Measurements from ENCODE around the gene CAMK1.

Gene CAMK1

DNA sequence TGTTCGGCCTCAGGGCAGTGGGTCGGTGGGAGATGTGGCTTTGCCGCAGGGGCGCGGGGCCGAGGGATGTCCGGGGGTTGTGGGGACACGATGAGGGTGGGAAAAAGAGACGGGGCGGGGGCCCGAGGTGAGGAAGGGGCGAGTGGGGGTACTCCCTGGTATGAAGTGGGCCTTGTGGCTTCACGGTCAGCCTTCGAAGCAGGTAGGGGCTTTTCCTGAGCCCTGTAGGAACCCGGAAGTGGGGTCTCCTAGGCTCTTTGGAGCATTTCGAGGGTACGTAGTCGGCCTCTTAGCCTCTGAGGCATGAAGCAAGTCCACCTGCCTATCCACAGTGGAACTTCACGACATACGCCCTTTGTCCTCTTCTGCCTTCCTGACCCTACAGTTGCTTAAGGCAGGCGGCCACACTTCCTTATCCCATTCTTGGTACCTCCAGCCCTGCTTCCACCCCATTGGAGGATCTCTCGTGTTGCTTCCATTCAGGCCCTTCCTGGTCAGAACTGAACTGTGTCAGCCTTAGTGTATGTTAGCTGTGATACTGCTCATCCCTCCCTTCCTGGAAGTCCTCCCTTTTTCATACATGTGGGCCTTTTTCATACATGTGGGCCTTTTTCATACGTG lies 23.5 kb upstream of the CAMK1 start:
- DNase-seq (ENCODE audit: extremely low read depth in 1 of 2, low read depth in 1 of 2) = no peak

DNA sequence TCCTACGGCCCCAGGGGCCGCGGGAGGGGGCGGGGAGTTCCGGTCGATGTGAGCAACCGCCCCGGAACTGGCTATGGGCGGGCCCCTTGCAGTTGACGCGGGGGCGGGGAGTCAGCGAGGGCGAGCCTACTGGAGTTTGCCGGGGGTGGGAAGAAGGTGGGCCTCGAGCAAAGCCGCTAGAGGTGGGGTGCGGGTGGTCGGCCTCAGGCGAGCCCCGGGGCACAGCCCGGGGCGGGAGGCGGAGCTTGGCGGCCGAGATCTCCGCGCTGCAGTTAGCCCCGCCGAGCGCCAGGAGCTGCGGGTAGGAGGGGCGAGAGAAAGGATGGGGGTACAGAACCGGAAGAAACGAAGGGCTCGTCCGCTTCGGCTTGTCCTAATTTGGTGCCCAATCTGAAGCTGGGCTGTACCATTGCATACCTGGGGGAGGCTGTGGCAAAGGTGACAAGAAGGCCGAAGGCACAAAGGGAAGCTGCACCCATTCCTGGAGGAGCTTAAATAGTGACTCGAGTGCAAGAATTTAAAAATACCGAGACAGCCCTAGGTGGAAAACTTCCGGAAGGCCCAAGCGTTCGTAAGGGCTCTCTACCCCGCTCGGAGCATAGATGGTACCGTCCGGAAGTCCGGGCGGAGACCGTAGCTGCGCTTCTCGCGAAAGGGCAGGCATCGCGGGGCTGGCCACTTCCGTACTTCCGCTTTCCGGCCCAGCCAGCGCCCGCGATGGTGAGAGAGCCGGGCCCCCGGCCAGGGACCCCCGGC lies 22.8 kb upstream of the CAMK1 start, which contains the start of the genes ARPC4 and TADA3:
Gene ARPC4, plus strand, starts transcription at position 678 of the 756 bp plus-strand sequence. Its CDS starts 40 bp downstream, at position 718.
Gene TADA3, minus strand, starts transcription at position 69 of the 756 bp plus-strand sequence. CDS start 1,007 bp downstream, outside the sequence.
- peak; percentile 82 to 88 for DNase-seq (ENCODE audit: extremely low read depth in 1 of 2, low read depth in 1 of 2)

- no peak for DNase-seq (ENCODE audit: extremely low read depth in 1 of 2, low read depth in 1 of 2)
Measured at GRCh38 chr3:9791790-9792404, 22.1 kb upstream of the CAMK1 start.

- DNase-seq (ENCODE audit: extremely low read depth in 1 of 2, low read depth in 1 of 2) = no peak
Measured at GRCh38 chr3:9791127-9791526, 21.4 kb upstream of the CAMK1 start.

DNA sequence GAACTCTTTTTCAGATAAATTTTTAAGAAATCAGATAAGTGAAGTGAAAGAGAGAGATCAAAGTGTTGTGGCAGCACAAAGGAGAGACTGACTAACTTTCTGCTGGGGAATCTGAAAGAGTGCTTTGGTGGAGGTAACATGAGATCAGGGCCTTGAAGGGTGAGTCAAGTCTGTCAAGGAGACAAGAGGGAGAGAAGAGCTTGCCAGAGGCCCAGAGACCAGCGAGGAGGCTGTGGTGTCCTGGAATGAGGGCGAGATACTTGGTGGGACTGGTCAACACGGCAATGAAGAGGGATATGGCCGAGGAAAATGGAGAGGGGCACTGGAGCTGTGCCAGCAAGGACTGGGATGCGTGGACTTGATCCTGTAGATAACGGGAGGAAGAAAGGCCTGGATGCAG lies 18.0 kb upstream of the CAMK1 start:
- DNase-seq (ENCODE audit: extremely low read depth in 1 of 2, low read depth in 1 of 2) = no peak

DNA sequence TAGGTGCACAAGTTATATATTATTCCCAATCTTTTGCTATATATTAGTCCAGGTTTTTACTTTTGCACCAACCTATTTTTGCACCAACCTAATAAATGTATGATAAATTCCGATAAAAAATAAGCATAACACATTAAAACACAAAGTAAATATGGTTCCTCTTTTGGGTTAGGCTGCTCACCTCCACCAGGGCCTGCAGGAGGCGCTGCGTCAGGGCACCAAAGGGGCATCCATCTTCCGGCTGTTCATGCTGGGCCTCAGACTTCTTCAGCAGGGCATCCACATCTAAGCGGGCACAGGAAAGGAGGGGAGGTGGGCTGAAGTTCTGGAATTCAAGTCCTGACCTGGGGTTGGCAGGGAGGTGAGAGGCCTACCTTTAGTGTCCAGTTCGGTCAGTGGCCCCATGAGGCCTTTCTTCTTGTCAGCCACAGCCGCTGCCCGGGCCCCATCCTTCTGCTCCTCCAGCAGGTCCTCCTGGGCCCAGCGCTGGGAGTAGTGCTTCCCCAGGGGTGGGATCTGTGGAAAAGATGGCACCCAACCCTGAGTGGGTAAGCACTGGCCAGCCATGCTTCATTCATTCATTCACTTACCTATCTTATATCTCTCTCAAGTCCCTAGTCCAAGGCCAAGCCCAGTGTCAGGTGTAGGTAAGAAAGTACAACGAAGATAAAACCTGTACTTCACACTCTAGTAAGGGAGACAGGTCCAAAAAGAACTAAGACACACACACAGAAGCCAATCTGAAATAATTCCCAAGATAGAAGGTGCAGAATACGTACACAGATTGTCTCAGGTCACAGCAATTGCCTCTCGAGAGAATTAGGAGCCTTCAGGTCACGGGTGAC lies 17.3 kb upstream of the CAMK1 start:
- no peak for DNase-seq (ENCODE audit: extremely low read depth in 1 of 2, low read depth in 1 of 2)

- no peak for DNase-seq (ENCODE audit: extremely low read depth in 1 of 2, low read depth in 1 of 2)
Measured at GRCh38 chr3:9786209-9786739, 16.5 kb upstream of the CAMK1 start.

GRCh38 chr3:9785602-9786001 lies 15.9 kb upstream of the CAMK1 start:
- no peak for DNase-seq (ENCODE audit: extremely low read depth in 1 of 2, low read depth in 1 of 2)

DNA sequence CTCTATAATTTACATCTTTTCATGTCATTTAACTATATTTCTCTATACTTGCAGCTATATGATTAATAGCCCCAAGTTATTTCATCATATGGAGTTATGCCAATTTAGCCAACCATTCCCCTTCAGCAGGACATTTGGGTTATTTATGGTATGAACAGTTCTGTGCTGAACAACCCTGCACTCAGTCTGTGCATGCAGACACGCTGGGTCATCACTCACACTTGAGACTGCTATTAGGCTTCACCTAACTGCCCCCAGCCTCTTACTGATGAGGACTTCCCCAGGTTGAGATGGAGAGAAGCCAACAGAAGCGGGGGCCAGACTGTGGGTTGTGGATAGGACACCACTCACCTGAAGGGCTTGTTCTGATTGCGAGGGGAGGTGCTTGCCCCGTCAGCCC lies 15.2 kb upstream of the CAMK1 start:
- DNase-seq (ENCODE audit: extremely low read depth in 1 of 2, low read depth in 1 of 2) = no peak

GRCh38 chr3:9783954-9784353 lies 14.2 kb upstream of the CAMK1 start:
- DNase-seq (ENCODE audit: extremely low read depth in 1 of 2, low read depth in 1 of 2) = no peak

DNA sequence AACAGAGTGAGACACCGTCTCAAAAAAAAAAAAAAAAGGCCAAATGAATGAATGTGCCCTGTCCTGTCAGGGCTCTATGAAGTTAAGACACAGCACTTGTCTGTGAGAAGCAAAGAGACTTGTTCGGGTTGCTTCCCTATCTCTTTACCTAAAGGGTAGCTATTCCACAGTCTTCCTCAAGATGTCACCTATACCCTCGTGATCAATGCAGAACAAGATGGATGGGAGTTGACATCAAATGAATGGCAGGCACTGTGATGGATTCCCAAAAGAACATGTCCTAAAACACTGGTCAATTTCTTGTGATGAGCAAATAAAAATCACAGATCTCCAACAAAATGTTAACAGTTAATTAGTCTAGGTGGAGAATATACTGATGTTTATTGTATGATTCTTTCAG lies 13.0 kb upstream of the CAMK1 start:
- no peak for DNase-seq (ENCODE audit: extremely low read depth in 1 of 2, low read depth in 1 of 2)

GRCh38 chr3:9781978-9782603 lies 12.3 kb upstream of the CAMK1 start:
- no peak for DNase-seq (ENCODE audit: extremely low read depth in 1 of 2, low read depth in 1 of 2)

- DNase-seq (ENCODE audit: extremely low read depth in 1 of 2, low read depth in 1 of 2) = no peak
Measured at GRCh38 chr3:9781551-9781950, 11.8 kb upstream of the CAMK1 start.

DNA sequence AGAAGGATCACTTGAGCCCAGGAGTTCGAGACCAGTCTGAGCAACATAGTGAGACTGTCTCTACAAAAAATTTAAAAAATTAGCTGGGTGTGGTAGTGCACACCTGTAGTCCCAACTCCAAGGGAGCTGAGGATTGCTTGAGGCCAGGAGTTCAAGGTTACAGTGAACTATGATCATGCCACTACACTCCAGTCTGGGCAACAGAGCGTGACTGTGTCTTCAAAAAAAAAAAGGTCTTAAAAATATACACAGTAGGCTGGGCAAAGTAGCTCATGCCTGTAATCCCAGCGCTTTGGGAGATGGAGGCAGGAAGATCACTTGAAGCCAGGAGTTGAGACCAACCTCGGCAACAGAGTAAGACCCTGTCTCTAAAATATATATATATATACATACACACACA lies 11.2 kb upstream of the CAMK1 start:
- no peak for DNase-seq (ENCODE audit: extremely low read depth in 1 of 2, low read depth in 1 of 2)

GRCh38 chr3:9780458-9780812 lies 10.7 kb upstream of the CAMK1 start:
- DNase-seq (ENCODE audit: extremely low read depth in 1 of 2, low read depth in 1 of 2) = no peak

DNA sequence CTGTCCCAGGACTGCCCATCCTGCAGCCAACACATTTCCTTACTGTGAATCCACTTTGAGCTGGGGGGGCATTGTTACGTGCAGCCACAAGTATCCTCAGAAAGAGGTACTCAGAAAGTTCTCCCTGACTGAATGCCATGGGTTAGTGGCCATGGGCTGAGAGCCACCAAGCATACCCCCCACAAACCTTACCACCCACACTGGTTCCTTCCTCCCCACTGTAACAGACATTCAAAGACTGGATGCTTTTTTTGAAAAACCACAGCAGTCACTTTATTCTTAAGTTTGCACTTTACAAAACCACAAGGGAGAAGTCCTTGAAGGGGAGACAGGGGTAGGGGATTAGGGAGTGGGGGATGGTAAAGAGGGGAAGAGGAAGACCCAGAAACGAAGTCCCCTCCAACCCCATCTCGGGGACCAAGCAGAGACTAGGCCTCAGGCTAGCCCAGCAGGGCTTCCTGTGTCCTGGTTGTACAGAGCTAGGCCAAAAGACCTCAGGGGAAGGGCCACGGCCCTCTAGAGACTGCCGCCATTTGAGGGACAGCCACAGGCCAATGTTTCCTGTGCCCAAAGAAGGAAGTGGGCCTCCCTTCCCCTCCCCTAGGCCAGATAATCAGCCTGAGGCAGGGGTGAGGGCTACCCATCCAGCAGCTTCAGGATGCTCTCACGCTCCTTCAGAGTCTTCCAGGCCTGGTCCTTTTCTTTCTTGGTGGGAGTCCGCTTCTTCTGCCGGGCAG lies 10.1 kb upstream of the CAMK1 start:
- DNase-seq (ENCODE audit: extremely low read depth in 1 of 2, low read depth in 1 of 2) = no peak

DNA sequence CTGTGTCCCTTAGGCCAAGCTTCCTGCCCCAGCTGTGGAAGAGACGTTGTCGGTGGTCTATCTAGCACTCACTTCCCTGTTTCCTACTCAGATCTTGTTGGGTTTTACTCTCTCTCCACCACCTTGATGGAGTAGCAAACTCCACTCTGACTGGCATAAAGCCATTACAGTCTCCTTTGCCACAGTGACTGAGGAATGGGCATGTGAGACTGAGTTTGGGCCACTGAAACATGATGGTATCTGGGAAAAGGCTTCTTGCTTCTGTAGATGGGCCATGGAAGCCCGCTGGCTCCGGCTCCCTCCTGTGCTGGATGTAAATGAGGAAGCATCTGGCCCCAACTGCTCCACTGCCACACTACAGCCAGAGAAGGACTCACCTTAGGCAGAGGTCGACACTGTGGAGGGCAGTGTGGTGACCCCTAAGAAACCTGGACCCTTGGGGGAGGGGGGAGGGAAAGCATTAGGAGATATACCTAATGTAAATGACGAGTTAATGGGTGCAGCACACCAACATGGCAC lies 9.4 kb upstream of the CAMK1 start:
- no peak for DNase-seq (ENCODE audit: extremely low read depth in 1 of 2, low read depth in 1 of 2)

DNA sequence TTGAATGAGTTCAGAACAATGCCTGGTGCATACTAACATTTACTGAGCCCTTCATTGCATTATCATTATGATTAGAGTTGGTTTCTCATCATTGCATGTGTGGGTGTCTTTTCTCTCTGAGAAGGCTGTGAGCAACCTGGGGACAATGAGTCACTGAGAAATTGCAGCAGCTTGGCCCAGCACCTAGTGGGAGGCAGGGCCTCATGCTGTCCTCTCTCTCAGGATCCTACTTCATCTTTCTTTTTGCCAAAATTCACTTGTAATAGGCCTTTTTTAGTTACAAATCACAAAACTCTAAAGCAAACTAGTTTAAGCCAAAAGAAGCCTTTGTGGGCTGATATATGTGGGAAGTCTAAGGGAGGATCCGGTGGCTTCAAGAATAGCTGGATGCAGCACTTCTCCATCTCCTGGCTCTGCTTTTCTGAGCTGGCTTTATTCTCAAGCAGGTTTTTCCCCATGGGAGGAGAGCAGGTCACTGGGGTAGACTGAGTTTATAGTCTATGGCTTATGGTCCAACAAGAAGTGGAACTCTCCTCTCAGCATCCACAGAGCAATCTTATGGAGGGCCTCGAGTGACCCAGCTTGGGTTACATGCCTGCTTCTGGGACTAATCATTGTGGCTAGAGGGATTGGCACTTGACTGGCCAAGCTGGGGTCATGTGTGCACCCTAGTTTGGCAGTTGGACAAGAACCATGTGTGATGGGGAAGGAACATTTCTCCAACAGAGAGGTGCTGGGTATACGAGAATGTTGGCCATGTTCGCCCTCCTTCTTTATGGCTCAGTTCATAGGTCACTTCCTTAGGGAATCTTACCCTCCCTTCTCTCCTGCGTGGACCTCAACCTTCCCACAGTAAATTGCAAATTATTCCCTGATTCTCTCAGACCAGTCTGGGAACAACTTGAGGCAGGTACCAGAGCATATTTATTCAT lies 8.7 kb upstream of the CAMK1 start:
- DNase-seq (ENCODE audit: extremely low read depth in 1 of 2, low read depth in 1 of 2) = no peak

DNA sequence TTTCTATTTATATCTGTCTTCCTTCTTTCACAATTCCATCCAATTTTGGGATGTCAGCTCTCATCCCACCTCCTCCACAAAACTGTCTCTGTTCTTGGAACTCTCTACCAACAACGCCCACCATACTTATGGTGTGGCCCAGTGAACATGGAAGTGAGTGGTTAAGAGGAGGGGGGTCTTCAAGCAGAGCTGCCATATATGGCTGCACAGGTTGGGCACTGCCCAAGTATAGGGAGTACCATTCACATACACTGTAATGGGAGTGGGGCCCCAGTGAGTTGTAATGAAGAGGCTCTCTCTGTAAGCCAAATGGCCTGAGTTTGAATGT lies 7.9 kb upstream of the CAMK1 start:
- no peak for DNase-seq (ENCODE audit: extremely low read depth in 1 of 2, low read depth in 1 of 2)

Measured in activated CD8-positive, alpha-beta memory T cell treated with anti-CD3 and anti-CD28 coated beads for 1 hour (primary cell).